ENCODE results near the gene MGLL.

MGLL gene

GRCh38 chr3:127787571-127788365 is 34.5 kb downstream of the MGLL start:
- DNase-seq: no peak

GRCh38 chr3:127787071-127787490 is 35.2 kb downstream of the MGLL start:
- no peak for DNase-seq

GRCh38 chr3:127786353-127787070 is 35.8 kb downstream of the MGLL start:
- no peak for DNase-seq

DNA sequence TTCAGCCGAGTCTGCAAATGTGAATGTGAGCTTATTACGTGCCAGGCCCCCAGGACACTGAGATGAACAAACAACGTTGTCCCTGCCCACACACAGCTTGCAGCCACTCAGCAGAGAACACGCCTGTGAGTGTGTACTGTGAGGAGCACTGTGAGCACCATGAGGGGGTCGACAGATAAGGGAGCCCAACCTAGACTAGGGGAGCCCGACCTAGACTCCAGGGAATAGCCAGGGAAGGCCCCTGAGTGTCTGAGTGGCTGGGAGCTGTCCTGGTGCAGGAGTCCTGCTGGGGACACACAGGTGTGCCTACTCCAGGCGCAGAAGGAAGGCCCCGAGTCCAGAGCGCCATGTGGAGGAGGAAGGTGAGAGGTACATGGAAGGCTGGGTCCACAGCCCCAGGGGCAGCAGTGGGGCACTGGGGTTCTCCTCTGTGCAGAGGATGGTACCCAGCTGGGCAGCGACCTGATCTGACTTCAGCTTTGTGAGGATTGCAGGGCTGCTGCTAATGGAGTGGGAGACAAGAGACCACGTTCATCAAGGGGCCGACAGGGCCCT is 36.5 kb downstream of the MGLL start:
- DNase-seq: no peak

DNA sequence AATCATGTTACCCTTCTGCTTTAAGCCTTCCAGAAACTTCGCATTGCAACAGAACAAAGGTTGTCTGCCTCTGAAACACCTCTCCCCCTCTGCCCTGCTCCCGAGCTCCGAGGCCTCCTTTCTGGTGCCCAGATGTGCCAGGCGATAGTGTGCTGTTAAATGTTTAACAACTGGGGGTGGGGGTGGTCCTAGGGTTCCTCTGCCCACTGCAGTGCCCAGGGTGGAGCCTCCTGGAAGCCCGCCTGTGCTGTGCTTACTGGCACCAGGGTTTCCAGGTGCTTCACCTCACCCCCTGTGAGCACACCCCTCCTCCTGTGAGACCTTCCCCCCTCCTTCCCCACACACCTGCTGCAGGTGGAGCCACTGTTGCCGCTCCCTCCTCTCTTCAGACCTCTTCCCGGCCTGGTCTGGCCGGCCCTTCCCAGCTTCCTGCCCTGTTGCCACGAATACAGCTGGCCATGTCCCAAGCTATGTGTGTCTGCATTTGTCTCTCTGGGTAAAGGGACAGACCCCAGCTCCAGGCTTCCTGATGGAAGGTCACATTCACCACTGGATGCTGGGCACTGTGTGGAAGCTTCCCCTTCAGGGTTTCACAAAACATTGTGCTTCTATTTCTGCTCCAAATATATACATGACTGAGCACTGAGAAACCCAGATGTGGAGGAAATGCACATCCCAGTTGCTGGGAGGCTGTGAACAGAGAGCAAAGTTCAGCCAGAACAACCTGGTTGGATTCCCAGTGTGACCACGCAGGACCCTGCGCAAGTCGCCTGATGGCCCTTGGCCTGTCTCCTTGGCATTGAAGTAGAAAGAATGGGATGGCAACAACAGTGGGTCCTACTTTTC is 37.2 kb downstream of the MGLL start:
- no peak for DNase-seq

- no peak for DNase-seq
Measured at GRCh38 chr3:127784283-127784682, 38.0 kb downstream of the MGLL start.

DNA sequence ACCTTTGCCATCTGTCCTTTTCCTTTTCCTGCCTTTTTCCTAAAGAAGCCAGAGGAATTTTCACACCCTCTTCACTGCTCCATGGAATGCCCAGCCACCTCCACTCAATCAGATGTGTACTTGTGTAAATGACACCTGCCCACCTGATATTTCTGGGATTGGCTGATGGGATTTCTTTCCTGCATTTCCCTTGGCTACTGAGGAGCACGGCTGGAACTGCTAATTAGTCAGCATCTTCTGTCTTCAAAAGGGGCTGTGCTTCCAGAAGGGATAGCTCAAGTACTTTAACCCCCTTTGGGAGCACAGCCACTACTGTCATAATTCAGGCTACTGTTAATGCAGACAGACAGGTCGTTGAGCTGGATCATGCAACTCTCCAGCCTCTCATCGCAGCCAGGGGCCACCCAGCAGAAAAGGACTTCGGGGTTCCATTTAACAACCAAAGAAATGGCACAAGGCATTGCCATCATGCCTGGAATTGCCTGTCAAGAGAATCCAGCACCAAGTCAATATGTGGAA is 38.6 kb downstream of the MGLL start:
- DNase-seq: no peak

DNA sequence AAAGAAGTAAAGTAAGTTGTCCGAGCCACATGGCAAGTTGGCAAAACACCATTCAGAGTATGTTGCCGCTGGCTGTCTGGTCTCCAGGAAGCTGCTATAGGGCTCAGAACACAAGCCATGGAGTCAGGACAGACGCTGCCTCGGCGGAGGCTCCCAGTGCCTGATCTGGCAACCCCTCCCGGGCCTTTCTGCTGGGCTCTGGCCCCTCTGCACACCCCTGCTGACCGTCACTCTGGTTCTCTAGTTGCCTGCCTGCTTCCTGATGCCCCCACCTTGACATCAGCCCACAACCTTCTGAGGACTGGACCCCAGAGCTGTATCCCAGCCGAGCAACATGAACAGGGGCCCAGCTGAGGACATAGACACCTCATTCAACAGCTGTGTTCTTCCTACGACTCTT is 39.1 kb downstream of the MGLL start:
- DNase-seq: no peak

DNA sequence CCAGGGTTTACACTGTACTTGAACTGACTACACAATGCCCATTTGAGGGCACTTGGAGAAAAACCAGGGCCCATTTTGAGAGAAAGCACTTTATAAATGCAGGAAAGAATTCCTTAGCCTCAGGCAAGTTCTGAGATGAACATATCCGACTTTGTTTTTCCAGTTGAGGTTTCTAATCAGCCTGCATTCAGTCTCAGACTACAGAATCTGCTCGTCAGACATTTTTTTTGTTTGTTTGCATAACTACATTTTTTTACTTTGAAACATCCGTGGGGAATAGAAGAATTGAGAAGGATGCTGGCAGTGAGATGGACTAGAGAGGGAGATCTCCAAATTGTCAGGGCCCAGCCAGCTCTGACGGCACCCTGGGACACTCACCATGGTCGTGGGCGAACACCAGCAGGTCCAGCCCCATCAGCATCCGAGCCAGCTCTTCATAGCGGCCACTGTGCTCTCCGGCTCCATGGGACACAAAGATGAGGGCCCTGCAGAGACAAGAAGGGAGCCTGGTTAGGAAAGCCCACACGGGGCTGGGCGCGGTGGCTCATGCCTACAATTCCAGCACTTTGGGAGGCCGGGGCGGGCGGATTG is 40.8 kb downstream of the MGLL start:
- DNase-seq: no peak

DNA sequence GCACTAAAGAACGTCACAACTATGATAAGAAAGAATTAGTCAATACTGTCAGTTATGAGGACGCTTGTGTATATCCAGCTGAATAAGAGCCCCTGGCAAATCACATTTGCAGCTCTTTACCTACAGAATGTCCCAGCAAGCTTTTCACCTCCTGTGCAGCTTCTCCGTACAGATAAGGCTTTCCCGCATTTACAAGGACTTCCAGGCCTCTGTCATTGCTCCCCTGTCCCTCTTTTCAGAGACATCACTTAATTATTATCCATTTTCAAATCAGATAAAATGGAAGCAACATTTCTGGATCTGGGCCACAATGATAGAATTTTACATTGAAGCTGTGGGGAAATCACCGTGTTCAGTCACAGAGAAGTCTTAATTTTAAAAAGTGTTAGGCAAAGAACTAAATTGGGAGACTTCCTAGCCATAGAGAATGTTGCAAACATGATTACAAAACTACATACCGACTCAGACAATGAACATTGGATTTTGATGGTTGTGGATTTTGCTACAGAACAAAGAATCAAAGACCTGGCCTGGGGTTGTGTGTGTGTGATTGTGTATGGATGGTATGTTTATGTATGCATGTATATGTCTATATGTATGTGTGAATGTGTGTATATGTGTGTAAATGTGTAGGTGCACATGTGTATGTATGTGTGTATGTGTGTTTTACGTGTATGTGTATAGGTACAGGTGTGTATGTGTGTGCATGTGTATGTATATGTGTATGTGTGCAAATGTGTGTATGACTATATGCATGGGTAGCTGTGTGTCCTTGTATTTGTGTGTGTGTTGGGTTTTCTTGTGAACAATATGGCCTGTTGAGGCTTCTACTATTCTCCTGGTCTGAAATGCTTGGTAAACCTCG is 41.5 kb downstream of the MGLL start:
- no peak for DNase-seq

DNA sequence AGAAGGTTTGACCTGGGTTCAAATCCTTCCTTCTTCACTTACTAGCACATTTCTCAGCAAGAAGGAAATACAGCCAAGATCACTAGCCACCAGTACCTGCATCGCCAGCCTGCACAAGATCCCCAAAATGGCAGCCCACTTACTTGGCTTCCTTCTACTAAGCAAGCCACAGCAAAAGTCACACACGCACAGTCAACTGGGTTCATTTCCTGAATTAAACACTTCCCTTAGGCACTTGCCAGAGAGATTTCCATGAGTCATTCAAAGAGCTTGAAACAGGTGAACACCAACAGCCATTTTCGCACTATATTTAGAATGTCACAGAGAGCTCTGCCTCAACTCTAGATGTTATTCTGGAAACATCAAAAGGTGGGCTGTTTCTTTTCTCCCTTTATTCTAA is 42.6 kb downstream of the MGLL start:
- no peak for DNase-seq

DNA sequence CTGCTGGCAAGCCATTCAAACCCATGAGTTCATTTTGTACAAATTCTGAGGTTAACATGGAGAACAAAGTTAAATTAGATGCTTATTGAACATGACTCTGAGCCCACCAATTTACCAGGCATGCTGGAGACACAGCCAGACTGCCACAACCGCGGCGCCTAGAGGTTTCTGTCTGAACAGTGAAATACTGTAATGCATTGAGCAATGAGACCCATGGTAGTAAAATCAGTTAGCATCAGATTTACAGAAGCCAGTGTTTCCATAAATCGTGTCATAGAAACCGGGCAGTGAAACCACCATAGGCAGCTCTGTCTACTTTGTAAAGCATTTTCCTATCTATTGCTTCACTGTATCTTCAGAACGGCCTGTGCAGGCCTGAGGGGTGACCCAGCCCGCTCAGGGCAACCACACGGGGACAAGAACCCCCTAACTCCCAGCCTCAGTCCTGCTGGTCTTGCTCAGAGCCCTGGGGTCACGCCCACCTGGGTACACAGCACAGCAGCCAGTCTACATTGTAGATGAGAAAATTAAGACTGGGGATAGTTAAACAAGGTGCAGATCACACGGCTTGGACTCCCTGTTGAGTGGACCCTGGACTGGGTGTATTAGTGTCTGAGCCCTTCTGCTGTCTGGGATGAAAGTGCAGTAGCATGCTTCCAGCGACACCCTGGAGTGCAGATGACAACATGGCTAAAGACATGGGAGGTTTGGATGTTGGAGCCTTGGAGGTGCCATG is 44.2 kb downstream of the MGLL start:
- DNase-seq: no peak

GRCh38 chr3:127777332-127777731 is 45.0 kb downstream of the MGLL start:
- DNase-seq: no peak

- no peak for DNase-seq
Measured at GRCh38 chr3:127776347-127776746, 46.0 kb downstream of the MGLL start.

GRCh38 chr3:127775398-127776109 is 46.8 kb downstream of the MGLL start:
- no peak for DNase-seq

GRCh38 chr3:127774647-127775046 is 47.7 kb downstream of the MGLL start:
- no peak for DNase-seq

DNA sequence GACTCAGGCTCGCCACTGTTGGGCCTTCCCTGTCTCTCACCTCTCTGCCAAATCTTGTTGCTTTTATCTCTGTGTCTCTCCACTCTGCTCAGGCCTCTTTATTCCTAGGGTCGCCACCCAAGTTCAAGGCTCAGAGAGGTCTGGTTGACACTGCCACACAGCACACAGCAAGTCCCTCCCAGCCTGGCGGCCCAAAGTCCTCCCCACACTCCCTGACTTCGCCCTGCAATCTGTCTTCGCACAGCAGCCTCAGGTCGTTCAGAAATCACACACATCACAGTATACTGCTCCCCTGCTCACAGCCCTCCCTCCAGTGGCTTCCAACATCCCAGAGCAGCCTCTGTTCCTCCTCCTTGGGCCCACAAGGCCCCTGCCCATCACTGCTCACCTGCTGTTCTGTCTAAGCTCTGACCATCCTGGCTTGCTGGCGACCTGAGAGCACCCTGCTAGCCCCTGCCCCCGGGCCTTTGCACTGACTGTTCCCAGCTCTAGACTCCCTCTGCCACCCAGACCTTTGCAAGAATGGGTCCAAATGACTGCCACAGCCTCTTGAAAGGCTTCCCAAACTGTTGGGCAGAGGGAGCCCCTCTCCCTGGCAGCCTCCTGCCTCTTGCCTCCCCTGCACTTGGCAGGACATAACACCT is 48.4 kb downstream of the MGLL start:
- DNase-seq: no peak

GRCh38 chr3:127772827-127773751 is 49.2 kb downstream of the MGLL start:
- no peak for DNase-seq
